ENCODE measurements around the gene SYF2.
"Not testable (repeated sequence)": the region's sequence is repeated elsewhere in the genome, so short reads cannot be mapped to it uniquely, and the experiment has no call there.

Gene SYF2

GRCh38 chr1:25204797-25205480 is 27.4 kb downstream of the SYF2 start:
- no peak for DNase-seq

- no peak for DNase-seq
Measured at GRCh38 chr1:25201006-25201405, 31.3 kb downstream of the SYF2 start.

- no peak for DNase-seq
Measured at GRCh38 chr1:25199819-25200620, 32.3 kb downstream of the SYF2 start.

GRCh38 chr1:25198663-25199252 is 33.5 kb downstream of the SYF2 start:
- DNase-seq: no peak

GRCh38 chr1:25197982-25198662 is 34.2 kb downstream of the SYF2 start:
- DNase-seq: no peak

- DNase-seq: no peak
Measured at GRCh38 chr1:25197235-25197975, 34.9 kb downstream of the SYF2 start.

GRCh38 chr1:25196830-25197229 is 35.5 kb downstream of the SYF2 start:
- DNase-seq: no peak

GRCh38 chr1:25195835-25196234 is 36.5 kb downstream of the SYF2 start:
- no peak for DNase-seq

GRCh38 chr1:25194572-25195020 is 37.7 kb downstream of the SYF2 start:
- no peak for DNase-seq

- no peak for DNase-seq
Measured at GRCh38 chr1:25194054-25194453, 38.2 kb downstream of the SYF2 start.

- DNase-seq: no peak
Measured at GRCh38 chr1:25193229-25193628, 39.1 kb downstream of the SYF2 start.

- DNase-seq: no peak
Measured at GRCh38 chr1:25192154-25192553, 40.1 kb downstream of the SYF2 start.

GRCh38 chr1:25190260-25190659 is 42.0 kb downstream of the SYF2 start:
- no peak for DNase-seq

GRCh38 chr1:25187904-25188303 is 44.4 kb downstream of the SYF2 start:
- not testable (repeated sequence) for DNase-seq

- DNase-seq: no peak
Measured at GRCh38 chr1:25187077-25187476, 45.2 kb downstream of the SYF2 start.

GRCh38 chr1:25186161-25187007 is 45.9 kb downstream of the SYF2 start:
- DNase-seq: no peak

GRCh38 chr1:25185409-25186160 is 46.7 kb downstream of the SYF2 start:
- no peak for DNase-seq

GRCh38 chr1:25184001-25184762 is 48.1 kb downstream of the SYF2 start:
- no peak for DNase-seq

GRCh38 chr1:25183126-25183980 is 48.9 kb downstream of the SYF2 start:
- DNase-seq: no peak

Measured in 8988T (cell line).